Activated naive CD4-positive, alpha-beta T cell treated with anti-CD3 and anti-CD28 coated beads, Interleukin-2, amount 50 U/mL, for 72 hours (primary cell): ENCODE measurements around the gene SV2C. TPM values are rescaled to one million over a fixed set of nuclear protein-coding genes. Genes with fewer than 3 reads are reported as not detected.

Experiments used
- ATAC-seq, 2 donors: fragments of 150-1000 bp; cut with Tn5 transposase; 2 replicates each; pipeline ENCODE4 v1.10.0; 2021; ENCODE audit warnings: mild to moderate bottlenecking in 2 of 2, moderate library complexity in 2 of 2
- DNase-seq, 2 donors: peaks; one replicate each; pipeline ENCODE4 v3.0.0; 2021 to 2022; ENCODE audit warnings: low spot score in 2 of 2
- H3K27ac Mint-ChIP-seq, 2 donors: one replicate each; pipeline ENCODE4 v1.8.0; 2022; ENCODE audit warnings: mild to moderate bottlenecking in 2 of 2, mixed read lengths in 2 of 2
- H3K36me3 Mint-ChIP-seq, 2 donors: one replicate each; pipeline ENCODE4 v1.8.0; 2022; ENCODE audit warnings: mixed read lengths in 2 of 2
- H3K9me3 Mint-ChIP-seq, 2 donors: one replicate each; pipeline ENCODE4 v1.8.0; 2022; ENCODE audit warnings: mixed read lengths in 2 of 2
- total RNA-seq, 2 donors: library from RNA; stranded (reverse); gene quantifications; one replicate each; pipeline ENCODE4 v1.2.3, GENCODE V29; 2022

The SV2C gene
- total RNA-seq, 2 donors from 2014 or later: 0.88 TPM; not detected in 1

GRCh38 chr5:76144513-76145274 lies 61.5 kb downstream of the SV2C start:
- DNase-seq: no peak
- Mint-ChIP-seq H3K36me3 (no peaks in the 10 kb centered on the region), H3K27ac (no peak overlapping the region), H3K9me3 (no peaks in the 10 kb centered on the region)
- no peak for ATAC-seq

- DNase-seq: peak in 1 of 2 donors; percentile 11
- H3K36me3 Mint-ChIP-seq: no peaks in the 10 kb centered on the region
- peak in 1 of 2 donors; percentile 44 for ATAC-seq
- H3K27ac Mint-ChIP-seq: no peak overlapping the region
- H3K9me3 Mint-ChIP-seq: no peaks in the 10 kb centered on the region
These were observed 62.8 kb downstream of the SV2C start for GRCh38 chr5:76145945-76146344.

GRCh38 chr5:76149636-76150035 lies 66.5 kb downstream of the SV2C start:
- no peak for ATAC-seq
- Mint-ChIP-seq H3K9me3 (no peaks in the 10 kb centered on the region), H3K27ac (no peak overlapping the region), H3K36me3 (peaks cover 0 to 3% of the 10 kb centered on the region in 2 donors)
- no peak for DNase-seq

GRCh38 chr5:76152161-76152560 lies 69.0 kb downstream of the SV2C start:
- ATAC-seq (no peak), DNase-seq (no peak)
- Mint-ChIP-seq H3K27ac (no peak overlapping the region), H3K36me3 (peaks cover 4 to 5% of the 10 kb centered on the region in 2 donors), H3K9me3 (peaks cover 9% of the 10 kb centered on the region in 2 donors)

GRCh38 chr5:76152700-76153099 lies 69.5 kb downstream of the SV2C start:
- peaks cover 9% of the 10 kb centered on the region in 2 donors for H3K9me3 Mint-ChIP-seq
- H3K36me3 Mint-ChIP-seq: peaks cover 4 to 5% of the 10 kb centered on the region in 2 donors
- no peak for ATAC-seq
- H3K27ac Mint-ChIP-seq: no peak overlapping the region
- DNase-seq: no peak

- DNase-seq (no peak), ATAC-seq (peak in 1 of 2 donors; percentile 73)
- Mint-ChIP-seq H3K27ac (peak overlapping the region in 1 of 2 donors; percentile 37), H3K36me3 (peaks cover 4 to 5% of the 10 kb centered on the region in 2 donors), H3K9me3 (peaks cover 9% of the 10 kb centered on the region in 2 donors)
These were observed 70.1 kb downstream of the SV2C start for GRCh38 chr5:76153271-76153670.

GRCh38 chr5:76154009-76154690 lies 71.0 kb downstream of the SV2C start:
- peak in 1 of 2 donors; percentile 48 for ATAC-seq

GRCh38 chr5:76155536-76155935 lies 72.4 kb downstream of the SV2C start:
- H3K27ac Mint-ChIP-seq: no peak overlapping the region
- H3K9me3 Mint-ChIP-seq: peaks cover 9% of the 10 kb centered on the region in 2 donors
- peaks cover 4 to 5% of the 10 kb centered on the region in 2 donors for H3K36me3 Mint-ChIP-seq
- no peak for ATAC-seq
- DNase-seq: no peak

More at GRCh38 chr5:76154009-76154690, 71.0 kb downstream of the SV2C start:
- Mint-ChIP-seq H3K36me3 (peaks cover 4 to 5% of the 10 kb centered on the region in 2 donors), H3K27ac (no peak overlapping the region), H3K9me3 (peaks cover 9% of the 10 kb centered on the region in 2 donors)
- DNase-seq: no peak

GRCh38 chr5:76162335-76162734 lies 79.2 kb downstream of the SV2C start:
- no peak for DNase-seq
- H3K9me3 Mint-ChIP-seq: peaks cover 3 to 8% of the 10 kb centered on the region in 2 donors
- no peak overlapping the region for H3K27ac Mint-ChIP-seq
- no peak for ATAC-seq
- peaks cover 0 to 8% of the 10 kb centered on the region in 2 donors for H3K36me3 Mint-ChIP-seq

- no peak for ATAC-seq
- peaks cover 3 to 8% of the 10 kb centered on the region in 2 donors for H3K9me3 Mint-ChIP-seq
- DNase-seq: no peak
- peaks cover 0 to 8% of the 10 kb centered on the region in 2 donors for H3K36me3 Mint-ChIP-seq
- no peak overlapping the region for H3K27ac Mint-ChIP-seq
These were observed 80.0 kb downstream of the SV2C start for GRCh38 chr5:76163111-76163628.

GRCh38 chr5:76165029-76165428 lies 81.8 kb downstream of the SV2C start:
- Mint-ChIP-seq H3K36me3 (peaks cover 0 to 8% of the 10 kb centered on the region in 2 donors), H3K9me3 (peaks cover 3 to 8% of the 10 kb centered on the region in 2 donors), H3K27ac (no peak overlapping the region)
- DNase-seq (no peak), ATAC-seq (no peak)

GRCh38 chr5:76165711-76166374 lies 82.7 kb downstream of the SV2C start:
- DNase-seq: no peak
- ATAC-seq: no peak
- Mint-ChIP-seq H3K27ac (no peak overlapping the region), H3K9me3 (peaks cover 3 to 8% of the 10 kb centered on the region in 2 donors), H3K36me3 (peaks cover 0 to 8% of the 10 kb centered on the region in 2 donors)

GRCh38 chr5:76166886-76167576 lies 83.8 kb downstream of the SV2C start:
- ATAC-seq (peak; percentile 50 to 93), DNase-seq (no peak)
- peaks cover 3 to 8% of the 10 kb centered on the region in 2 donors for H3K9me3 Mint-ChIP-seq
- H3K27ac Mint-ChIP-seq: peak overlapping the region in 1 of 2 donors; percentile 10
- H3K36me3 Mint-ChIP-seq: peaks cover 0 to 8% of the 10 kb centered on the region in 2 donors

GRCh38 chr5:76169146-76169905 lies 86.1 kb downstream of the SV2C start:
- no peak overlapping the region for H3K27ac Mint-ChIP-seq
- H3K9me3 Mint-ChIP-seq: peaks cover 3 to 8% of the 10 kb centered on the region in 2 donors
- ATAC-seq (no peak), DNase-seq (no peak)
- peaks cover 0 to 8% of the 10 kb centered on the region in 2 donors for H3K36me3 Mint-ChIP-seq

GRCh38 chr5:76174101-76174500 lies 90.9 kb downstream of the SV2C start:
- ATAC-seq: no peak
- no peak for DNase-seq
- Mint-ChIP-seq H3K27ac (no peak overlapping the region), H3K9me3 (no peaks in the 10 kb centered on the region), H3K36me3 (no peaks in the 10 kb centered on the region)
